Esophagus squamous epithelium (tissue), 5 donors: ENCODE results near the gene UBE2L5. TPM values are rescaled to one million over a fixed set of nuclear protein-coding genes. Genes with fewer than 3 reads are reported as not detected.
A peak's percentile ranks its signal among the peaks of the same experiment; 100 is the strongest.

Experiments used
- DNase-seq: peaks from one replicate; lab custom pipeline; 2025; lab: John Stamatoyannopoulos, UW
- H3K27ac ChIP-seq, 4 donors: fragments of 200-600 bp; sonication (generic); one replicate each; pipeline ENCODE4 v1.5.1; 2016 to 2019; ENCODE audit warnings: mild to moderate bottlenecking in 1 of 4
- H3K27me3 ChIP-seq, 4 donors: fragments of 200-600 bp; sonication (generic); 1 replicate in 3 of 4; 2 replicates in 1 of 4; pipeline versions ENCODE4 v1.5.1 to v1.6.0; 2017 to 2021; ENCODE audit warnings: antibody characterized with exemption in 1 of 4
- H3K36me3 ChIP-seq, 3 donors: fragments of 200-600 bp; sonication (generic); one replicate each; pipeline ENCODE4 v1.5.1; 2016 to 2019
- H3K4me1 ChIP-seq, 3 donors: fragments of 200-600 bp; sonication (generic); one replicate each; pipeline ENCODE4 v1.5.1; 2017 to 2019
- H3K4me3 ChIP-seq, 4 donors: fragments of 200-600 bp; sonication (generic); 1 replicate in 3 of 4; 2 replicates in 1 of 4; pipeline ENCODE4 v1.5.1; 2016 to 2019; ENCODE audit warnings: mild to moderate bottlenecking in 2 of 4, moderate library complexity in 1 of 4
- H3K9me3 ChIP-seq, 3 donors: fragments of 200-600 bp; sonication (generic); one replicate each; pipeline ENCODE4 v1.5.1; 2016 to 2019
- POLR2A ChIP-seq, 4 donors: fragments of 450-650 bp; IDR thresholded peaks; one replicate each; pipeline ENCODE4 v1.6.1; 2017; ENCODE audit warnings: antibody characterized with exemption in 4 of 4, mild to moderate bottlenecking in 4 of 4, moderate library complexity in 3 of 4
- WGBS, 2 donors: methylation state at CpG; one replicate each; pipeline ENCODE4 v1.1.5; 2018; 5-methylcytosine and 5-hydroxymethylcytosine counted together
- intact Hi-C: fragments of 100-400 bp; cut with DNase I; formaldehyde crosslinking; loops from one replicate; pipeline ENCODE4 v1.15.0; 2022
- total RNA-seq, 4 donors: library from RNA; depleted of rRNA; stranded (reverse); fragments of >200 nt; gene quantifications; one replicate each; pipeline ENCODE4 v1.1.0, GENCODE V29; 2016
- TF ChIP-seq, protein P1 (sequence below), 6 experiments: fragments of 450-650 bp in 4 of 6; fragments of 200-600 bp in 2 of 6; sonication (generic) in 2 of 6; IDR thresholded peaks; one replicate each; pipeline ENCODE4 v1.5.1; 2016 to 2019; ENCODE audit warnings: antibody characterized with exemption in 6 of 6, mild to moderate bottlenecking in 4 of 6, moderate library complexity in 4 of 6
- donor health status: DM: yes; HTN: yes; CAD: no.

UBE2L5 gene
- total RNA-seq, 4 donors from 2014 or later: 0.19 TPM; not detected in 3

DNA sequence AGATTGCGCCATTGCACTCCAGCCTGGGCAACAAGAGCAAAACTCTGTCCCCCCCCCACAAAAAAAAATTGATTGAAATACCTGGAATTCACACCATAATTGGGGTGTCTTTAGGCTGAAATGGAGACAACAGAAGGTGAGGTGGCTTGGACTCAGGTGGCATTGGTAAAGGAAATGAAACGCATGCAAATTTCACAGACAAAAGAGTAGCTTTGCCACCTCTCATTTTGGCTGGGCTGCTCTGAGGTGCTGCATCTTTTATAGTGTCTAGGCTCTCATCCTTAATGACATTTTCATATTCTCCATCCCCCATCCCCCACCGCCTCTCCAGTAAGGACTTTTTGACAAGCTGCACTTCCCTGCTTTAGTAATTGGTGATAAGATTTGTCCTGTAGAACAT, 6.9 kb downstream of the UBE2L5 start:
- Histone ChIP-seq H3K27me3 (no peaks in the 10 kb centered on the region), H3K36me3 (no peaks in the 10 kb centered on the region), H3K9me3 (no peaks in the 10 kb centered on the region), H3K27ac (no peak overlapping the region), H3K4me3 (no peak overlapping the region), H3K4me1 (peaks cover 10 to 34% (median 17%) of the 10 kb centered on the region in 3 donors)
- no peak for TF ChIP-seq POLR2A (IDR thresholded peaks at IDR 0.05)
- TF ChIP-seq, protein P1, sequence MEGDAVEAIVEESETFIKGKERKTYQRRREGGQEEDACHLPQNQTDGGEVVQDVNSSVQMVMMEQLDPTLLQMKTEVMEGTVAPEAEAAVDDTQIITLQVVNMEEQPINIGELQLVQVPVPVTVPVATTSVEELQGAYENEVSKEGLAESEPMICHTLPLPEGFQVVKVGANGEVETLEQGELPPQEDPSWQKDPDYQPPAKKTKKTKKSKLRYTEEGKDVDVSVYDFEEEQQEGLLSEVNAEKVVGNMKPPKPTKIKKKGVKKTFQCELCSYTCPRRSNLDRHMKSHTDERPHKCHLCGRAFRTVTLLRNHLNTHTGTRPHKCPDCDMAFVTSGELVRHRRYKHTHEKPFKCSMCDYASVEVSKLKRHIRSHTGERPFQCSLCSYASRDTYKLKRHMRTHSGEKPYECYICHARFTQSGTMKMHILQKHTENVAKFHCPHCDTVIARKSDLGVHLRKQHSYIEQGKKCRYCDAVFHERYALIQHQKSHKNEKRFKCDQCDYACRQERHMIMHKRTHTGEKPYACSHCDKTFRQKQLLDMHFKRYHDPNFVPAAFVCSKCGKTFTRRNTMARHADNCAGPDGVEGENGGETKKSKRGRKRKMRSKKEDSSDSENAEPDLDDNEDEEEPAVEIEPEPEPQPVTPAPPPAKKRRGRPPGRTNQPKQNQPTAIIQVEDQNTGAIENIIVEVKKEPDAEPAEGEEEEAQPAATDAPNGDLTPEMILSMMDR (IDR thresholded peaks at IDR 0.05): no peak
- no peak for DNase-seq
- WGBS, 2 donors: 70 to 71% methylated on average over 2 to 3 of the region's 3 CpGs
- intact Hi-C loops: no loop called here

DNA sequence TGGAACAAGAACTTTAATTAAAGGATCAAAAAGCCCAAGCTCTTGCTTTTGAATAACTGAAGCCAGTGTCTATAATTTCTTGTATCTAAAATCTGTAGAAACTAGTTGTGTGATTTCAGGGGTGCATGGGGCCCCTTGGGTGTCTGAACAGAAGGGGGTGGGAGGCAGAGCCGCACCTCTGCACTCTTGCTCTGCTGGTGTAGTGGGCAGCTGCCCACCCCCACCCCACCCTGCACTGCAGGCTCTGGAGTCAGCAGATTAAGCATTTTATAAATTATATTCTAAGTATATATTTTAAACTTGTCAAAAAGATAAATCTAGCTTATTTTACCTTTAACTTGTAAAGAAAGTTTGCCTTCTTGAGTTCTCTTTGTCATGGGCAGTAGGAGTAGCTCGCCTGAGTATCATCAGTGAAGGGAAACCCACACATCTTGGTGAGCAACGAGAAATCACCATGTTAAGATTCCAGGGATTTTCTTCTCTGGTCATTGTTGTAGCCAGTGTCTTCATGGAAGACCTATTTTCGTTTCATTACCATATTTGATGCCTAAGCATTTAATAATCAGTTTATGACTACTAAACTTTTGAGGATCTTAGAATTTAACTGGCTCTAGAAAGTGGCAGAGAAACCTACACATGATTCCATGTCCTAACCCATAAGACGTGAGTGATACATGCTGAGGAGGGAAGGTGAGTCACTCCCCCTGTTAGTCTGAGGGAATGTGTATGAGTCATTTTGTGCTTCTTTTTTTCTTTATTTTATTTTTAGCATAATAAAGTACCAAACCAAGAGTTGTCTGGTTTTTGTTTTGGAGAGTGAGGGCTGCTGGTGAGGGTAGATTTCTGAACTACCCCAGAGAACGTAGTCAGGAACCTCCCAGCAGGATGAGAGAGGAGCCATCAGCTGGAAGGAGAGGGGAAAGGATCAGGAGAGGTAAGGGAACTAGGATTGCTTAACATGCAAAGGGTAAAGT, 7.7 kb downstream of the UBE2L5 start:
- WGBS, 2 donors: 17 to 26% methylated on average over 6 of the region's 6 CpGs
- no peaks in the 10 kb centered on the region for H3K36me3 ChIP-seq
- no peak for TF ChIP-seq POLR2A (IDR thresholded peaks at IDR 0.05)
- TF ChIP-seq, protein P1 (IDR thresholded peaks at IDR 0.05): no peak
- H3K27ac ChIP-seq: peak overlapping the region in 3 of 4 donors; percentile 54 to 66 (median 59)
- peaks cover 10 to 29% (median 17%) of the 10 kb centered on the region in 3 donors for H3K4me1 ChIP-seq
- no peak for DNase-seq
- no peak overlapping the region for H3K4me3 ChIP-seq
- intact Hi-C loops: no loop called here
- no peaks in the 10 kb centered on the region for H3K9me3 ChIP-seq
- H3K27me3 ChIP-seq: no peaks in the 10 kb centered on the region

DNA sequence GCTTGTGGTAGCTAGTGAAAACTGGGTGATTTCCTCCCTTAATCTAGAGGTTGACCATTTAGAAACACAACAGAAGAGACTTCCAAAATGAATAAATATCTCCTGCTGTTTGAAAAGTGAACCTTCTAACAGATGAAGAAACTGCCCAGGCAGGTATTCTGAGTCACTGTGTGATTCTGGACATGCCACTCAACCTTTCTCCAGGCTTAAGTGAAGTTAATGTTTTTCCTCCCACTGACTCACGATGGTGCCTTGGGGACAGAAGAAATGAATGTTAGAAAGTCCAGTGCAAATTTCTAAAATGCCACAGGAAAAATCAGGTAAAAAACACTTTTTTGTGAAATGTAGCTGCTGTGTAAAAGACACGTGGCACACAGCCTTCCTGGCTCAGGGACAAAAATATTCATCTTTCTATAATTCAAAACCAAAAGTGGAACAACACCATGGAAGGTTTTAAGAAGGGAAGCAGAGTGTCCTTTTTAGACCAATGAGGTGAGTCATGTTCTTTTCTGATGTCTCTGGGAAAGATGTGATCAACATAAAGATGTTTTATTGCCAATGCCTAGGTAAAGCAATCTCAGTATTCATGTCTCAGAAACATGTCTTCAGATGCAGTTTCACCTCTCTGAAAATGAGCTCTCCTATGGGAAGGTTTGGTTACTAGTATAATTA, 9.1 kb downstream of the UBE2L5 start:
- no peaks in the 10 kb centered on the region for H3K27me3 ChIP-seq
- H3K9me3 ChIP-seq: no peaks in the 10 kb centered on the region
- H3K4me1 ChIP-seq: peaks cover 10 to 29% (median 17%) of the 10 kb centered on the region in 3 donors
- peak overlapping the region in 3 of 4 donors; percentile 30 to 66 (median 59) for H3K27ac ChIP-seq
- no peak overlapping the region for H3K4me3 ChIP-seq
- no peaks in the 10 kb centered on the region for H3K36me3 ChIP-seq
- DNase-seq: no peak
- TF ChIP-seq, protein P1 (IDR thresholded peaks at IDR 0.05): no peak
- TF ChIP-seq POLR2A (IDR thresholded peaks at IDR 0.05): no peak
- WGBS, 2 donors: 12 to 31% methylated on average over 2 of the region's 2 CpGs
- intact Hi-C loops: no loop called here

DNA sequence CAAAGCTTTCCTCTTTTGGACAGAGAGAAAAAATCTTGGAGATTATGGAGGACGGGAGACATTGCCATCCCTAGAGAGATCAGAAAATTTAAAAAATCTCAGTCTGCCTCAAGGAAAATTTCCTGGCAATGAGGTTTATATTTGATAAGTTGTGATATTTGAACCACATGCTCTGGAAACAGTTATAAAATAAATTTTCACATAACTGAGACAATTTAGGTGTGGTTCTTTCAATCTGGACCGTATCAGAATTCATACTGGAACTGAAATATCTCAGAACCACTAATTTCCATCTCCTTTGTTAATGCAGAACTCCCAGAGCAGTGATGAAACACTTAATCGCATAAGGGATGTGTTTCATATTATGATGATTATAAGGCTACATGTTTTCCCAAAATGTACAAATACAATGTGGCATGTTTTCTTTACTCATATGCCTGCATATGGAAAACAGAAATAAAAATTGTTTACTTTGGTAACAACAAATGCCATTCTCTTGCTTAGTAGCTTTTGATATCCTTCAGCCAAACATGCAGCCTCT, 13.7 kb downstream of the UBE2L5 start:
- intact Hi-C loops: no loop called here
- Histone ChIP-seq H3K9me3 (no peaks in the 10 kb centered on the region), H3K27ac (no peak overlapping the region), H3K4me3 (no peak overlapping the region), H3K4me1 (peaks cover 2 to 12% (median 8%) of the 10 kb centered on the region in 3 donors), H3K27me3 (no peaks in the 10 kb centered on the region), H3K36me3 (no peaks in the 10 kb centered on the region)
- TF ChIP-seq, protein P1 (IDR thresholded peaks at IDR 0.05): no peak
- no peak for TF ChIP-seq POLR2A (IDR thresholded peaks at IDR 0.05)
- no peak for DNase-seq
- WGBS, 2 donors: 76 to 80% methylated on average over 3 of the region's 3 CpGs
